Bronchial epithelial cell (primary cell): Measurements from ENCODE around the gene GNB2. TPM values are rescaled to one million over a fixed set of nuclear protein-coding genes. Genes with fewer than 3 reads are reported as not detected.

Experiments used
- DNase-seq: peaks from one replicate; pipeline ENCODE4 v3.0.0-alpha.2; 2010; ENCODE audit warnings: low read depth
- FAIRE-seq: peaks from 2 replicates; lab custom pipeline; 2011; peaks lifted over from hg19 to GRCh38; lab: Jason Lieb, UNC
- H3K27me3 ChIP-seq: 2 replicates; pipeline ENCODE4 v1.5.1; 2011; ENCODE audit warnings: low read length; ENCODE audit not compliant: control insufficient read depth, insufficient read depth
- H3K36me3 ChIP-seq: 2 replicates; pipeline ENCODE4 v1.5.1; 2011; ENCODE audit warnings: low read length; ENCODE audit not compliant: control insufficient read depth, insufficient read depth
- H3K4me3 ChIP-seq: 2 replicates; pipeline ENCODE4 v1.5.1; 2011; ENCODE audit warnings: mild to moderate bottlenecking, low read depth, low read length, control low read depth
- total RNA-seq: library from RNA; depleted of rRNA; stranded (reverse); fragments of >200 nt; gene quantifications from 2 replicates; pipeline ENCODE4 v1.2.1, GENCODE V29; 2014
- TF ChIP-seq, protein P1 (sequence below): IDR thresholded peaks from 2 replicates; pipeline ENCODE4 v1.5.1; 2011; ENCODE audit warnings: mild to moderate bottlenecking, moderate library complexity, low read length, control low read depth, inconsistent platforms; ENCODE audit not compliant: insufficient read depth, severe bottlenecking

The GNB2 gene
- total RNA-seq, 1 donor from 2014 or later, result 66.1 TPM

DNA sequence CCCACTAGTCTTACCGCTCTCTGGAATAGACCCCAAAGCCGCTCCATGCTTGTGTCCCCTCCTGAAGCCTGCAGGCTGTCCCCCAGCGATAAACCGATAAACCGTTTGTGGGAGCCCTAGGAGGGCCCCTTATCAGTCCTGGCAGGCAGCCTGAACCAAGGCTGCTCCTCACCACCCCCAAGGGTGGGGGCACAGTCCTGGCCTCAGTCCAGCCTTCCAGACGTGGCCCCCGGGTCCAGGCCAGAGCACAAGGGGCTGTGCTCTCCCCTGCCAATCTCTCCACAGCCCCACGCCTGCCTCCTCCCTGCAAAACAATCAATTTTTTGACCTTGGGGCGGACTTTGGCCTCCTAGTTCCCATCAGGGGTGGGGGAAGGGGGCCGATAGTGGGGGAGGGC is 32.1 kb upstream of the GNB2 start, which contains the start of gene TFR2:
Gene TFR2 (minus strand): TSS at position 90 of the 397 bp plus-strand sequence. CDS start 43 bp downstream, at position 47.
- DNase-seq (no peak), FAIRE-seq (no peak)
- Histone ChIP-seq H3K4me3 (no peak within 1 kb of the TSS), H3K27me3 (no peaks in the 10 kb centered on the region), H3K36me3 (no peaks in the 10 kb centered on the region)
- TF ChIP-seq, protein P1, sequence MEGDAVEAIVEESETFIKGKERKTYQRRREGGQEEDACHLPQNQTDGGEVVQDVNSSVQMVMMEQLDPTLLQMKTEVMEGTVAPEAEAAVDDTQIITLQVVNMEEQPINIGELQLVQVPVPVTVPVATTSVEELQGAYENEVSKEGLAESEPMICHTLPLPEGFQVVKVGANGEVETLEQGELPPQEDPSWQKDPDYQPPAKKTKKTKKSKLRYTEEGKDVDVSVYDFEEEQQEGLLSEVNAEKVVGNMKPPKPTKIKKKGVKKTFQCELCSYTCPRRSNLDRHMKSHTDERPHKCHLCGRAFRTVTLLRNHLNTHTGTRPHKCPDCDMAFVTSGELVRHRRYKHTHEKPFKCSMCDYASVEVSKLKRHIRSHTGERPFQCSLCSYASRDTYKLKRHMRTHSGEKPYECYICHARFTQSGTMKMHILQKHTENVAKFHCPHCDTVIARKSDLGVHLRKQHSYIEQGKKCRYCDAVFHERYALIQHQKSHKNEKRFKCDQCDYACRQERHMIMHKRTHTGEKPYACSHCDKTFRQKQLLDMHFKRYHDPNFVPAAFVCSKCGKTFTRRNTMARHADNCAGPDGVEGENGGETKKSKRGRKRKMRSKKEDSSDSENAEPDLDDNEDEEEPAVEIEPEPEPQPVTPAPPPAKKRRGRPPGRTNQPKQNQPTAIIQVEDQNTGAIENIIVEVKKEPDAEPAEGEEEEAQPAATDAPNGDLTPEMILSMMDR, result no peak

DNA sequence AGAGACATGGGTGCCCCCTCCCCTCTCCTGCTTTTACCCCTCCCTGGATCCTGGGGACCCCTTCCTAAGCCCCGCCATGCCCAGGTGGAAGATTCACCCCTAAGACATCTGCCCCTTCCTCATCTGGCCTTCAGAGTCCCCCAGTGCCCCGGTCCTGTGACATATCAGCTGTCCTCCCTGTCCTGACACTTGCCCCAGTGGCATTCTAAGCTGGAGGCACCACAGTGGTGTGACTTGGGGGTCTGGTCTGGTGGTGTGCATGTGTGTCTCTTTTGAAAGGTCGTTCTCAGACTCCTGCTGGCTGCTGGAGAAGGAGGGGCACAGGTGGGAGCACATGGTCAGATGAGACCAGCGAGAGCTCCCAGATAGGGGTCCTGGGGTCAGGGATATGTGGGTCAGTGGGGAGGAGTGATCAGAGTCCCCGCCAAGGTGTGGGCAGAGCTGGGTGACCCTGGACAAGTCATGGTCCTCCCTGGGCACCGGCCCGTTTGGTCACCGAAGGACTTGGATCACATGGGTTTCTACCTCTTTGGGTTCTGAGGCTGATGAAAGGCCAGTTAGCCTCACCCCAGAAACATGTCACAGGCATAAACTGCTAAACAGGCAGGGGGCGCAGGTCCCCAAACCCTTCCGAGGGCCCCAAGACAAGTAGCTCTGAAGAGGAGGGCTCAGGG is 31.5 kb upstream of the GNB2 start:
- H3K27me3 ChIP-seq, result no peaks in the 10 kb centered on the region
- FAIRE-seq (no peak), DNase-seq (no peak)
- TF ChIP-seq, protein P1, result no peak
- no peaks in the 10 kb centered on the region for H3K36me3 ChIP-seq
- H3K4me3 ChIP-seq, result no peak overlapping the region

DNA sequence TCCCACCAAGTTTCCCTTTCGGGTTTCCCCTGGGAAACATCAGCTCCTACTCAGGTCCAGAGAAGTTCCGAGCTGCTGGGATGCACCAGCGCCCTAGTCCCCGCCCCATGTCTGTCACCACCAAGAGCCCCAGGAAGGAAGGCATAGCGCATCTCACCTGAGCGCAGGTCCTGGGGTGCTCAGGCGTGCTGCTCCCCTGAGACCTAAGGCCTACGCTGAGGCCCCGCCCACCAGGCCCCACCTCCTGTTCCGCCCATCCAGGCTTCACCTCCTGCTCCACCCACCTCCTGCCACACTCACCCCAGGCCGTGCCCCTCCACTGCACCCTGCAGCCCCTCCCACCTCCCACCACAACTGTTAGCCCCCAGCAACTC is 31.0 kb upstream of the GNB2 start:
- H3K27me3 ChIP-seq, result no peaks in the 10 kb centered on the region
- FAIRE-seq, result no peak
- TF ChIP-seq, protein P1, result no peak

DNA sequence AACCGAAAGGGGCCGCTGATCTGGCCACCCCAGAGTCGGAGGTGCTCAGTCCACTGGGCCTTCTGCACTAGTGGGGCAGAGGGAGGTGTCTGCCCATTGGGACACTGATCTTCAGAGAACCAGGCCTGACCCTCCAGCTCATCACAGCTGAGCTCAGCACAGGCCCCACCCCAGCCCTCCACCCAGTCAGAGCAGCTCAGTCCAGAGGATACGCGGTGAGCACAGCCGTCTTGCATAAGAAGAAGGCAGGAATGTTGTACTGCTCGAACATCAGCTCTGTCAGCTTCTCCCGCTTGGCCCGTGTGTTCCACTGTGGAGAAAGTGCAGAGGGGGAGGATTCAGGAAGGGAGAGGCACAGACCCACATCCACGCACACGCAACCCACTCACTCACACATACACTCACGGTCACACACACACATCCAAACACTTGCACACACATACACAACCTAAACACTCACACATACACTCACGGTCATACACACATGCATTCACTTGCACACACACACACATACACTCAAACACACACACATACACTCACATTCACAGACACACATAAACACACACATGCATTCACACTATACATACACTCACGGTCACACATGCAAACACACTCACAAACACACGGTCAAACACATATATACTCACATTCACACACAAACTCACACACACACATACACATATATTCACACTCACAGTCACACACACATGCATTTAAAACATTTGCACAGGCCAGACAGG is 23.5 kb upstream of the GNB2 start:
- Histone ChIP-seq H3K27me3 (peaks cover 5% of the 10 kb centered on the region), H3K4me3 (no peak overlapping the region), H3K36me3 (no peaks in the 10 kb centered on the region)
- TF ChIP-seq, protein P1, result no peak
- DNase-seq (peak; percentile 27), FAIRE-seq (peak; percentile 84)

More for the DNA sequence above, 31.0 kb upstream of the GNB2 start:
- DNase-seq, result no peak
- Histone ChIP-seq H3K4me3 (no peak overlapping the region), H3K36me3 (no peaks in the 10 kb centered on the region)

DNA sequence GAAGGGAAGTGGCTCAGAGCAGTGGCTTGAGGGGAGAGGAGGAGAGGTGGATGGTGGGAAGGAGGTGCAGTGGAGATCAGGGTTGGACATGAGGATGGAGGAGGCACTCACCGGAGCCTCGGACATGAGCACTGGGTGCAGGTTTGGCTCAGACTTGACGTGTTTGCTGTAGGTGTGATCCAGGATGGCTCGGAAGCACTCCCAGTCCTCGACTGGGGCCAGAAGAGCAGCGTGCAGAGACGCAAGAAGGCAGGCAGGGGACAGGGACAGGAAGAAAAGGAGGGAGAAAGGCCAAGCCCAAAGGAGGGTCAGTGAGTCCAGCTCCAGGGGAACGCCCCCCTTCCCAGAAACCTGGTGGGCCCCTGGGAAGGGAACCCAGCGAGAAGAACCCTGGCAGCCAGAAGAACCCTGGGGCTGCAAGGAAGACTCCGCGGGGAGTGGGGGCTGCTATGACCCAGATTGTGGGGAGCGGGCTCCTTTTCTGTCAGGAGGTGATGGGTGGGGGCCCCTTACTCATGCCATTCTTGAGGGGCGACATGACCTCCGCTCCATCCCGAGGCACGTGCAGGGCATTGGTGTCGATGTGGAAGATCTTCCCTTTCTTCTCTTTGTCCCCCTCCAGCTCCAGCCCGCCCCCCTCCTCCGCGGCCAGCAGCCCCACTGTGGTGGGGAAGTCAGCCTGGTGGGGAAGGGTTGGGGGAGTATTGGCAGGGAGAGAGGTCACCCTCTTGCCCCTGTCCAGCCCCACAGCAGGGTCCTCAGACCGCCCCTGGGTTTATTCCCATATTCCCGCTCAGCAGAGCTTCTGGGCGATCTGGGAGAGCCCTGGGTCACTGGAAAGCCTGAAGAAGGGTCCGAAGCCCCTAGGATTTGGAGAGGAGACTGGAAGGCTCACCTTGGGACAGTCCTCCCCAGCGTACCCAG is 18.4 kb upstream of the GNB2 start:
- H3K27me3 ChIP-seq, result peaks cover 8% of the 10 kb centered on the region
- H3K36me3 ChIP-seq, result no peaks in the 10 kb centered on the region
- H3K4me3 ChIP-seq, result no peak overlapping the region
- no peak for DNase-seq
- TF ChIP-seq, protein P1, result no peak
- no peak for FAIRE-seq
